ENCODE data around the gene EMP3. TPM values are rescaled to one million over a fixed set of nuclear protein-coding genes. Genes with fewer than 3 reads are reported as not detected.
A peak's percentile ranks its signal among the peaks of the same experiment; 100 is the strongest.

The EMP3 gene
- total RNA-seq, 4 donors from 2014 or later: 22.2 to 52.5 (median 33.3) TPM

- TF ChIP-seq POLR2A (IDR thresholded peaks at IDR 0.05) (peak in 1 of 2 donors; percentile 32), EP300 (IDR thresholded peaks at IDR 0.05) (peak; percentile 40 to 66), CTCF (IDR thresholded peaks at IDR 0.05) (no peak)
- Histone ChIP-seq H3K36me3 (peaks cover 0 to 21% (median 0%) of the 10 kb centered on the region in 3 donors), H3K4me3 (peak overlapping the region; percentile 62 to 84 (median 74)), H3K9me3 (no peaks in the 10 kb centered on the region), H3K27ac (peak overlapping the region; percentile 91 to 99 (median 96)), H3K27me3 (no peaks in the 10 kb centered on the region), H3K4me1 (peaks cover 0 to 15% (median 5%) of the 10 kb centered on the region in 4 donors)
- 4 to 5% methylated on average over 16 to 21 of the region's 26 CpGs for WGBS, 2 donors
- peak; percentile 85 to 88 for DNase-seq (ENCODE audit: low spot score in 2 of 2)
Measured at GRCh38 chr19:48362716-48363499, 37.6 kb downstream of the EMP3 start.

- 0 to 1% methylated on average over 9 to 10 of the region's 10 CpGs for WGBS, 2 donors
- Histone ChIP-seq H3K4me1 (peaks cover 0 to 15% (median 5%) of the 10 kb centered on the region in 4 donors), H3K36me3 (peaks cover 0 to 21% (median 0%) of the 10 kb centered on the region in 3 donors), H3K27ac (peak overlapping the region; percentile 91 to 99 (median 96)), H3K27me3 (no peaks in the 10 kb centered on the region), H3K4me3 (peak overlapping the region; percentile 62 to 84 (median 74)), H3K9me3 (no peaks in the 10 kb centered on the region)
- DNase-seq (ENCODE audit: low spot score in 2 of 2): no peak
- TF ChIP-seq CTCF (IDR thresholded peaks at IDR 0.05) (no peak), EP300 (IDR thresholded peaks at IDR 0.05) (no peak), POLR2A (IDR thresholded peaks at IDR 0.05) (no peak)
Measured at GRCh38 chr19:48363500-48363809, 38.1 kb downstream of the EMP3 start.

- Histone ChIP-seq H3K4me1 (peaks cover 0 to 15% (median 5%) of the 10 kb centered on the region in 4 donors), H3K4me3 (peak within 1 kb of the TSS; percentile 62 to 84 (median 74)), H3K36me3 (peaks cover 0 to 17% (median 0%) of the 10 kb centered on the region in 3 donors), H3K27me3 (no peaks in the 10 kb centered on the region), H3K27ac (peak within 1 kb of the TSS; percentile 91 to 99 (median 96)), H3K9me3 (no peaks in the 10 kb centered on the region)
- 1 to 2% methylated on average over 44 to 54 of the region's 59 CpGs for WGBS, 2 donors
- peak; percentile 94 to 95 for DNase-seq (ENCODE audit: low spot score in 2 of 2)
- TF ChIP-seq POLR2A (IDR thresholded peaks at IDR 0.05) (peak in 1 of 2 donors; percentile 55), CTCF (IDR thresholded peaks at IDR 0.05) (peak in 1 of 5 experiments; percentile 7), EP300 (IDR thresholded peaks at IDR 0.05) (peak; percentile 82 to 98)
Measured at GRCh38 chr19:48363810-48364597, 38.7 kb downstream of the EMP3 start, which contains the start of the genes SYNGR4 and TMEM143. Gene SYNGR4 (plus strand): TSS chr19:48364367. CDS start chr19:48365843, 1,476 bp downstream. Gene TMEM143 (minus strand): TSS chr19:48363940. CDS start chr19:48363920, 20 bp downstream.

GRCh38 chr19:48364598-48365348 is 39.4 kb downstream of the EMP3 start:
- no peak for DNase-seq (ENCODE audit: low spot score in 2 of 2)
- TF ChIP-seq POLR2A (IDR thresholded peaks at IDR 0.05) (no peak), EP300 (IDR thresholded peaks at IDR 0.05) (no peak), CTCF (IDR thresholded peaks at IDR 0.05) (no peak)
- Histone ChIP-seq H3K36me3 (peaks cover 0 to 12% (median 0%) of the 10 kb centered on the region in 3 donors), H3K27me3 (no peaks in the 10 kb centered on the region), H3K4me1 (peaks cover 0 to 15% (median 5%) of the 10 kb centered on the region in 4 donors), H3K9me3 (no peaks in the 10 kb centered on the region), H3K27ac (peak overlapping the region; percentile 45 to 99 (median 94)), H3K4me3 (peak overlapping the region; percentile 30 to 84 (median 73))
- 69 to 70% methylated on average over 7 to 10 of the region's 10 CpGs for WGBS, 2 donors
